Measurements from ENCODE around the gene KRTAP29-1. TPM values are rescaled to one million over a fixed set of nuclear protein-coding genes. Genes with fewer than 3 reads are reported as not detected.

The KRTAP29-1 gene
- total RNA-seq, 1 experiment from 2014 or later: not detected

DNA sequence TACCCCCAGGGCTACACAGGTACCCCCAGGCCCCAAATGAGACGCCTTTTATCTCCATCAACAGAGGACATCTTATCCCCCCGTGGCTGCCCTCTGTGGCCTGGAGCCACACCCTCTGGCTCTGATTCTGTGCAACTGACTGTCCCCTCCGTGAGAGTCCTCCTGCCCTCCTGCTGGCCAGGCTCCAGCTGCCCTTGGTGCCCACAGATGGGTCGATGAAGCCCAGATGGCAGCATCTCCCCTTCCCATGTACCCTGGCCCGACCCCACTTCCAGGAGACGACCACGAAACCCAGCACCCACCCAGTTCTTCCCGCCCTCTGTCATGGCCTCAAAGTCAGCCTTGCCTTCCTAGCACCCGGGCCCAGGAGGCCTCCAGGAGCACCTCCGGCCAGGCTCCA lies 22.5 kb upstream of the KRTAP29-1 start:
- Histone ChIP-seq H3K27me3 (ENCODE audit: control insufficient read depth, insufficient read depth, low read length) (no peaks in the 10 kb centered on the region), H3K27ac (ENCODE audit: low read length) (no peak overlapping the region), H3K4me1 (ENCODE audit: control insufficient read depth, insufficient read depth, low read length) (no peaks in the 10 kb centered on the region), H3K9me3 (ENCODE audit: control insufficient read depth, insufficient read depth, low read depth, low read length) (no peaks in the 10 kb centered on the region), H3K36me3 (ENCODE audit: control insufficient read depth, insufficient read depth, low read length) (no peaks in the 10 kb centered on the region), H3K4me3 (ENCODE audit: low read depth in 2 of 2, low read length in 2 of 2) (no peak overlapping the region)
- no TSS peak for BruUV-seq (replicated peaks)
- ATAC-seq (no peak), DNase-seq (ENCODE audit: low read depth, low spot score) (no peak)
- in situ Hi-C loops (cut with HindIII; ENCODE audit: low pct_unique_long_range_greater_than_20kb, low sequenced_read_pairs) (no loop called here), intact Hi-C loops (cut with micrococcal nuclease; ENCODE audit: unreplicated experiment) (loop anchor here (10.0 kb wide), 1 partner anchor 340 kb away; no protein-coding TSS in a partner anchor)
- TF ChIP-seq SIN3A (IDR thresholded peaks at IDR 0.05; ENCODE audit: borderline replicate concordance, insufficient read depth, low read depth, low read length): no peak
- no peak for TF ChIP-seq POLR2AphosphoS5 (IDR thresholded peaks at IDR 0.05; ENCODE audit: low read depth, low read length)
- no peak for TF ChIP-seq TCF7L2 (IDR thresholded peaks at IDR 0.05; ENCODE audit: low read depth, low read length)
- TF ChIP-seq, protein P1, sequence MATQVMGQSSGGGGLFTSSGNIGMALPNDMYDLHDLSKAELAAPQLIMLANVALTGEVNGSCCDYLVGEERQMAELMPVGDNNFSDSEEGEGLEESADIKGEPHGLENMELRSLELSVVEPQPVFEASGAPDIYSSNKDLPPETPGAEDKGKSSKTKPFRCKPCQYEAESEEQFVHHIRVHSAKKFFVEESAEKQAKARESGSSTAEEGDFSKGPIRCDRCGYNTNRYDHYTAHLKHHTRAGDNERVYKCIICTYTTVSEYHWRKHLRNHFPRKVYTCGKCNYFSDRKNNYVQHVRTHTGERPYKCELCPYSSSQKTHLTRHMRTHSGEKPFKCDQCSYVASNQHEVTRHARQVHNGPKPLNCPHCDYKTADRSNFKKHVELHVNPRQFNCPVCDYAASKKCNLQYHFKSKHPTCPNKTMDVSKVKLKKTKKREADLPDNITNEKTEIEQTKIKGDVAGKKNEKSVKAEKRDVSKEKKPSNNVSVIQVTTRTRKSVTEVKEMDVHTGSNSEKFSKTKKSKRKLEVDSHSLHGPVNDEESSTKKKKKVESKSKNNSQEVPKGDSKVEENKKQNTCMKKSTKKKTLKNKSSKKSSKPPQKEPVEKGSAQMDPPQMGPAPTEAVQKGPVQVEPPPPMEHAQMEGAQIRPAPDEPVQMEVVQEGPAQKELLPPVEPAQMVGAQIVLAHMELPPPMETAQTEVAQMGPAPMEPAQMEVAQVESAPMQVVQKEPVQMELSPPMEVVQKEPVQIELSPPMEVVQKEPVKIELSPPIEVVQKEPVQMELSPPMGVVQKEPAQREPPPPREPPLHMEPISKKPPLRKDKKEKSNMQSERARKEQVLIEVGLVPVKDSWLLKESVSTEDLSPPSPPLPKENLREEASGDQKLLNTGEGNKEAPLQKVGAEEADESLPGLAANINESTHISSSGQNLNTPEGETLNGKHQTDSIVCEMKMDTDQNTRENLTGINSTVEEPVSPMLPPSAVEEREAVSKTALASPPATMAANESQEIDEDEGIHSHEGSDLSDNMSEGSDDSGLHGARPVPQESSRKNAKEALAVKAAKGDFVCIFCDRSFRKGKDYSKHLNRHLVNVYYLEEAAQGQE (IDR thresholded peaks at IDR 0.05; ENCODE audit: insufficient read depth in 1 of 2, low read depth in 2 of 2, low read length in 1 of 2): no peak
- CTCF ChIA-PET: no interaction called here
- POLR2A ChIA-PET: no interaction called here

- DNase-seq (ENCODE audit: low read depth, low spot score): no peak
- TF ChIP-seq POLR2AphosphoS5 (IDR thresholded peaks at IDR 0.05; ENCODE audit: low read depth, low read length) (no peak), CTCF (IDR thresholded peaks at IDR 0.05) (peak; percentile 75)
- Histone ChIP-seq H3K36me3 (ENCODE audit: control insufficient read depth, insufficient read depth, low read length) (no peaks in the 10 kb centered on the region), H3K9me3 (ENCODE audit: control insufficient read depth, insufficient read depth, low read depth, low read length) (0 out of 2 replicates have a peak, but pooled peaks cover under 1% of the 10 kb centered on the region), H3K4me1 (ENCODE audit: control insufficient read depth, insufficient read depth, low read length) (no peaks in the 10 kb centered on the region), H3K27me3 (ENCODE audit: control insufficient read depth, insufficient read depth, low read length) (no peaks in the 10 kb centered on the region), H3K4me3 (ENCODE audit: low read depth in 2 of 2, low read length in 2 of 2) (no peak overlapping the region), H3K27ac (ENCODE audit: low read length) (no peak overlapping the region)
- in situ Hi-C loops (cut with HindIII; ENCODE audit: low pct_unique_long_range_greater_than_20kb, low sequenced_read_pairs): no loop called here
- ATAC-seq: peak; percentile 65
- ChIA-PET CTCF (no interaction called here), POLR2A (no interaction called here)
- intact Hi-C loops (cut with micrococcal nuclease; ENCODE audit: unreplicated experiment): loop anchor here (10.0 kb wide), 1 partner anchor 340 kb away; no protein-coding TSS in a partner anchor
- no TSS peak for BruUV-seq (replicated peaks)
Observed at GRCh38 chr17:41324180-41325075, 21.8 kb upstream of the KRTAP29-1 start.

All from Panc1 (cell line).